NCI-H2081 treated with DMSO at 0.1 percent for 48 hours (cell line): ENCODE measurements around the gene OR5P2.
"Not testable (repeated sequence)": the region's sequence is repeated elsewhere in the genome, so short reads cannot be mapped to it uniquely, and the experiment has no call there.

Experiments
- DNase-seq: peaks from one replicate; lab custom pipeline; 2025; lab: John Stamatoyannopoulos, UW

Gene OR5P2

GRCh38 chr11:7796842-7797241 lies at the start of gene OR5P2:
Gene OR5P2 (minus strand): TSS chr11:7796942. CDS start chr11:7796942, 0 bp downstream.
- no peak for DNase-seq

- DNase-seq: no peak
These were observed 49.3 kb upstream of the OR5P2 start for GRCh38 chr11:7846003-7846402.

GRCh38 chr11:7844986-7845385 lies 48.2 kb upstream of the OR5P2 start:
- no peak for DNase-seq

- no peak for DNase-seq
These were observed 47.8 kb upstream of the OR5P2 start for GRCh38 chr11:7844521-7844920.

- DNase-seq: no peak
These were observed 43.8 kb upstream of the OR5P2 start for GRCh38 chr11:7840578-7840977.

- no peak for DNase-seq
These were observed 36.8 kb upstream of the OR5P2 start for GRCh38 chr11:7833527-7833926.

- DNase-seq: no peak
These were observed 34.0 kb upstream of the OR5P2 start, which contains the start of gene OR5P3 for GRCh38 chr11:7830740-7831139. Gene OR5P3 (minus strand): TSS chr11:7830840.

GRCh38 chr11:7826324-7826723 lies 29.6 kb upstream of the OR5P2 start:
- no peak for DNase-seq

- not testable (repeated sequence) for DNase-seq
These were observed 23.7 kb upstream of the OR5P2 start for GRCh38 chr11:7820417-7820816.

- not testable (repeated sequence) for DNase-seq
These were observed 18.2 kb upstream of the OR5P2 start for GRCh38 chr11:7814897-7815296.

GRCh38 chr11:7810301-7810700 lies 13.6 kb upstream of the OR5P2 start:
- DNase-seq: not testable (repeated sequence)

GRCh38 chr11:7793233-7793632 lies 3.5 kb downstream of the OR5P2 start:
- DNase-seq: no peak

- no peak for DNase-seq
These were observed 9.5 kb downstream of the OR5P2 start for GRCh38 chr11:7787239-7787638.

GRCh38 chr11:7775689-7776088 lies 21.1 kb downstream of the OR5P2 start:
- DNase-seq: no peak

GRCh38 chr11:7764301-7764700 lies 32.4 kb downstream of the OR5P2 start:
- DNase-seq: not testable (repeated sequence)

- no peak for DNase-seq
These were observed 37.7 kb downstream of the OR5P2 start for GRCh38 chr11:7759010-7759409.

- no peak for DNase-seq
These were observed 47.3 kb downstream of the OR5P2 start for GRCh38 chr11:7749456-7749855.
